GM04503 (cell line): ENCODE results near the gene RIMS1.

Experiments
- DNase-seq: peaks from one replicate; pipeline ENCODE4 v3.0.0-alpha.2; 2012; ENCODE audit warnings: low read depth

Gene RIMS1

DNA sequence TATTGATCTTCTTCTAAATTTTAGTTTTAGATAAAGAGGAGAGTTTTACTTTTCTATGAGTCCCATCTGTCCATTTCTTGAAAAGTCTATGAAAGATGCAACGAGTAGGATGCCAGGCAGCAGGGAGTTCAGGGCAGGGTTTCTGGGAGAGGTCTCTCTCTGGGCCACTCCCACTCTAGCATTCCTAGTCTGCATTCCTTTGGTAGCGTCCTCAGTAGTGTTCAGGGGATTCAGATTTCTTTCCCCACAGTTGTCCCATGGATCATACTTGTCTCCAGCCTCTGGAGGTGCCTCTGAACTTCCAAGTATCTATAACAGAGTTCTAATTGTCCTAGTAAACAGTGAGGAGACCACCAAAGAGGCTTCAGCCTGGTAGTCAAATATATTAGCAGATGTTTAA lies 225.3 kb downstream of the RIMS1 start:
- no peak for DNase-seq

- no peak for DNase-seq
Observed at GRCh38 chr6:72130327-72130726, 244.0 kb downstream of the RIMS1 start.

DNA sequence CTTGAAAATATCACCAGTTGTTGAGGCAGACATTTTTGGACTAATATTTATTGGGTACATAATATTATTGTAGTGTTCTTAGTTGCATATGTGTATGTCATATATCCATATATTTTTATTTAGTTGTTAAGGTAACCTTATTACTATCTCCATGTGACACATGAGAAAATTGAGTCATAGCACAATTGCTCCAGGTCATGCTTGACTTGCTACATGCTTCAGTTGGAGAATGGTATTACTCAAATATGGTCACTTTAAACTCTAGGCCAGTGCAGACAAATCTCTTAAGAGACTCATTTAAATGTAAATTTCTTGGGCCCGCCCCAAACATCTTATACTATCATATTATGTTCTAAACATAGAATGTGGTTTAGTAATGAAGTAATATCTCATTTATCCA lies 246.1 kb downstream of the RIMS1 start:
- no peak for DNase-seq

DNA sequence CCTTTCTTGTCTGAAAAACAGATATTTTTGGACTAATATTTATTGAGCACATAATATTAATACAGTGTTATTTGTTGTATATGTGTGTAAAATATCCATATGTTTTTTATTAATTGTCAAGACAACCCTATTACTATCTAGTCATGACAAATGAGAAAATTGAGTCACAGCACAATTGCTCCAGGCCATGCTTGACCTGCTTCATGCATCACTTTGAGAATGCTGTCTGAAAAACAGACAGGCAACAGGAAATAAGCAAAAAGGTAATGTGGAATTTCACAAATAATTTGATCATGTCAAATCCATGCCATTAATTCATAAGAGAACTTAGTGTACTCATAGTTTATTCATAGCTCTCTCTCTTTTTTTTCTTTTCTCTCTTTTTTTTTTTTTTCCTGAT lies 246.5 kb downstream of the RIMS1 start:
- no peak for DNase-seq

DNA sequence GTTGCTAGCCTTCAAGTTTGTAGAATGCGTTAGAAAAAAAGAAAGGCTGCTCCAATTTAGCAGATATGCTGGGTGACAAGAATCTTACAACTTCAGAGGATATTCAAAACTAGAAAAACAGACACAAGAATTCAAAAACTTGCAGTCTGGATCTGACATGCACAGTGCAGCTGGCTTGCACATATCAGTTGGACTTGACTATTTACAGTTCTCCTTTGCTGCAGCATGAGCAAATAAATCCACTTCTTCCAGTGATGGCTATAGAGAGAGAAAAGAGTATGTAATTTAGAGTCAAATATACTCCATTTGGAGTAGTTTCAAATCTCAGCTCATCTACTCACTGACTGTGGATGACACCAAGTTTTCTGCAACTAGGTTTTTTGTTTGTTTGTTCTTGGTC lies 247.0 kb downstream of the RIMS1 start:
- DNase-seq, result no peak

- DNase-seq, result no peak
Observed at GRCh38 chr6:72140795-72141194, 254.4 kb downstream of the RIMS1 start.

GRCh38 chr6:72149715-72150114 lies 263.4 kb downstream of the RIMS1 start:
- no peak for DNase-seq

GRCh38 chr6:72151742-72152141 lies 265.4 kb downstream of the RIMS1 start:
- no peak for DNase-seq

GRCh38 chr6:72175916-72176315 lies 289.6 kb downstream of the RIMS1 start:
- DNase-seq, result no peak

DNA sequence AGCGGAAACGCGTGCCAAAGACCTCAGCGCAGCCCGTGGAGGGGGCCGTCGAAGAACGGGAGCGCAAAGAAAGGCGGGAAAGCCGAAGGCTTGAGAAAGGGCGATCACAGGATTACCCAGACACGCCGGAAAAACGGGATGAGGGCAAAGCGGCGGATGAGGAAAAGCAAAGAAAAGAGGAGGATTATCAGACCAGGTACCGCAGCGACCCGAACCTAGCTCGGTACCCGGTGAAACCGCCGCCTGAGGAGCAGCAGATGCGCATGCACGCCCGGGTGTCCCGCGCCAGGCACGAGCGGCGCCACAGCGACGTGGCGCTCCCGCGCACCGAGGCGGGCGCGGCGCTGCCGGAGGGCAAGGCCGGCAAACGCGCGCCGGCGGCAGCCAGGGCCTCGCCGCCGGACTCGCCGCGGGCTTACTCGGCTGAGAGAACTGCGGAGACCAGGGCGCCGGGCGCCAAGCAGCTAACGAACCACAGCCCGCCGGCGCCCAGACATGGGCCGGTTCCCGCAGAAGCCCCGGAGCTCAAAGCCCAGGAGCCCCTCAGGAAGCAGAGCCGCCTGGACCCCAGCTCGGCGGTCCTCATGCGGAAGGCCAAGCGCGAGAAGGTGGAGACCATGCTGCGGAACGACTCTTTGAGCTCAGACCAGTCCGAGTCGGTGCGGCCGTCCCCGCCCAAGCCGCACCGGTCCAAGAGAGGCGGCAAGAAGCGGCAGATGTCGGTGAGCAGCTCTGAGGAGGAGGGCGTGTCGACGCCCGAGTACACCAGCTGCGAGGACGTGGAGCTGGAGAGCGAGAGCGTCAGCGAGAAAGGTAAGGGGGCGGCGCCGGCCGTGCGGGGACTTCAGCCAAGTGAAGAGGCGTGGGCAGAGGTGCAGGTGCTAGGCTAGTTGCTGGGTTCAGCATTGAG lies 296.2 kb downstream of the RIMS1 start:
- no peak for DNase-seq

GRCh38 chr6:72203983-72204382 lies 317.6 kb downstream of the RIMS1 start:
- no peak for DNase-seq

GRCh38 chr6:72205500-72205899 lies 319.1 kb downstream of the RIMS1 start:
- no peak for DNase-seq

GRCh38 chr6:72206606-72207005 lies 320.3 kb downstream of the RIMS1 start:
- DNase-seq, result no peak

GRCh38 chr6:72212686-72213085 lies 326.3 kb downstream of the RIMS1 start:
- DNase-seq, result no peak

DNA sequence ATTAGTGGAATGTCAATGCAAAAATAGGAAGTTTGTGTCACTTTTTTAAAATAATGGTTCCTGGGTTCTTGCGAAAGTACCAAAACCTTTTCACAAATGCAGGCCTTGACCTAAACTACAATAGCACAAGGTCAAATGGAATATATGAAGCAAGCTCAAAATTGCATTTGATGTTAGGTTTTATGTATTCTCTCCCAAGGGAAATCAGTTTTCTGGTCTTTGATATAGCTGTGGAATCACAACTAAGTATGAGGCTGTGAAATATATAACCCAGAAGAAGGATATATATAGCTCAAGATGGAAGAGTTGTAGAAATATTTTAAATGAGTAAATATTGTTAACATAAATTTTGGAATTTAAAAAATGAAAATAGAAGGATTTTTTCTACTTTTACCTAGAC lies 327.3 kb downstream of the RIMS1 start:
- no peak for DNase-seq

- DNase-seq, result no peak
Observed at GRCh38 chr6:72216222-72217068, 330.1 kb downstream of the RIMS1 start.

DNA sequence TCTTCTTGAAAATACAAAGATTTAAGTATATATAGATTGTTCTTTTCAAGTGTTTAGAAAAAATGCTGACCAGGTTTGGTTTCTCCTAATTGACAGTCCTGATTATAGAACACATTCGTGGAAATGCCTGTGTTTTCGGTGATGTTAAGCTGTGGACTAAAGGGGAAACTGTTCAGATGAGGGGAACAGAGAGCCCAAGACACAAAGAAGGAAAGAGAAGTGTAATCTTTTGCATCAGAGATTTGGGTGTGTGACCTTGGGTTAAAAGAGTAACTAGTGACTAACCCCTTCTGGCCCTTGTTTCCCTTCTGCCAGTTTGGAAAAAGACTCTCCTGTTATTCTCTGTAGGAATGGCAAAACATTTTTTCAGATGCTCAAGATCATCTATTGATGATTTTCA lies 331.3 kb downstream of the RIMS1 start:
- no peak for DNase-seq

DNA sequence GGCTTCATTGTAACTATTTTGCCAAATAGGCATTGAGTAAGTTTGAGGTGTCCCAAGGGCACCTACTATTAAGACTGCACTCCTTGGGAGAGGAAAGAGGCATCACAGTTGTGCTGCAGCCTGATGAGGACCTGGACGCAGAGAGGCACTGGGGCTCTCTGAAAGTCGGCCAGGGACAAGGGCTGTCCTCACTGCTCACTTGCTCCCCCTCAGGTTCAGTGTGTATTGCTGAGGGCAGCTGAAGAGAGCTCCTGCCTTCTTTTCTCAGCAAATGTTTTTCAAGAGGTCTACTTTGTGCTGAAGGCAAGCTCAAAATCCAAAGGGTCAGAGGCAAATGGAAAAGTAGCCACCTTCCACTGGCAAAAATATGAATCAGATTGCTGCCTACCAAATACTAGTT lies 331.8 kb downstream of the RIMS1 start:
- DNase-seq, result no peak

GRCh38 chr6:72219536-72219935 lies 333.2 kb downstream of the RIMS1 start:
- DNase-seq, result peak; percentile 12

- no peak for DNase-seq
Observed at GRCh38 chr6:72238021-72238420, 351.7 kb downstream of the RIMS1 start.

DNA sequence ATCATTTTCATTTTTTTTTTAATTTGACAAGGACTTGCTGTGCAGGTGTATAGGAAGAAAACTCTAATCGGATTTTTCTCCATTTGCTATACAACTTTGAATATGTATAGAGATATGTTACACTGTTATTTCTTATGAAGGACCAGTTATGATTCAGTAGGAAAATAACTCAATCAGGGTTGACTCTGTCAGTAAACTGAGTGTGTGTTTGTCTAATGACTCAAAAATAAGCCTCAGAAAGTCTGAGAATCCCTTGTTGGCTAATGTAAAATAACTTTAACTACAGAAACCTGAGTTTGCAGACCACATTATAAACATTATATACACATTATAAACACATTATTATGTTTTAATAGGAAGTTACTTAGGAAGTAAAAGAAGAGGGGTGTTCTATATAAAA lies 352.6 kb downstream of the RIMS1 start:
- no peak for DNase-seq

GRCh38 chr6:72245565-72245964 lies 359.2 kb downstream of the RIMS1 start:
- DNase-seq, result no peak

DNA sequence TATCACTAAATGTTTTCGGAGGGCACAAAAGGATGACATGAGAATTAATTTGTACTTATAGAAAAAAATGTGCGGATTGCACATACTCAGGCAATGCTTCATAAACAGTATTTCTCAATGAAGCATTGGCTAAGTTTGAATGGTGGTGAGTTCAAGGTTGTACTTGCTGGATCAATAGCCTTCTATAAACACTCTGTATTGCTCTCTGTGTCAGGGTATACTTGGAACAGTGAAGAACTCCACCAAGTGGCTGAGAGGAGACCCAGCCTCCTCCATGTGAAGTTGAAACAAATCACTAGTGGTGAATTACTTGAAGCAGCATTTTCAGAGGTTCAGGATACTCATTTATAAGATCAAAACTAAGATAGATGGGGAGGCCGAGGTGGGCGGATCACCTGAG lies 360.6 kb downstream of the RIMS1 start:
- DNase-seq, result no peak
